ENCODE measurements around the gene PRPF38B. TPM values are rescaled to one million over a fixed set of nuclear protein-coding genes. Genes with fewer than 3 reads are reported as not detected.

PRPF38B gene
- total and polyA plus RNA-seq, 9 of the 15 experiments (the other 6 are each of a cell fraction or from before 2014, with no cell fraction given) = 25.3 to 85.5 (median 66.4) TPM

- TF ChIP-seq SIN3A (IDR thresholded peaks at IDR 0.05; ENCODE audit: borderline replicate concordance in 2 of 2, control insufficient read depth in 1 of 2, low read depth in 2 of 2, low read length in 2 of 2) (0 out of 4 replicates have a peak, but pooled peaks have one; percentile 13 to 23), HDGF (IDR thresholded peaks at IDR 0.05) (peak; percentile 36; the same call in 1 of the 2 replicates), ZNF551 (CRISPR knock-in tag; IDR thresholded peaks at IDR 0.05) (no peak), ZBTB49 (CRISPR knock-in tag; IDR thresholded peaks at IDR 0.05; ENCODE audit: borderline replicate concordance) (peak; percentile 83; the same call in 1 of the 2 replicates), ILK (tag; IDR thresholded peaks at IDR 0.05; ENCODE audit: borderline replicate concordance, low read depth) (no peak), FOXK2 (conservative IDR thresholded peaks at IDR 0.05 in 1 of 2, IDR thresholded peaks at IDR 0.05 in 1 of 2; ENCODE audit: low read depth in 2 of 2) (no peak), KLF6 (CRISPR knock-in tag; IDR thresholded peaks at IDR 0.05; ENCODE audit: borderline replicate concordance) (no peak), GTF2A2 (tag; IDR thresholded peaks at IDR 0.05) (no peak), ZBTB2 (IDR thresholded peaks at IDR 0.05) (no peak), KLF13 (tag; IDR thresholded peaks at IDR 0.05; ENCODE audit: borderline replicate concordance, low read depth) (no peak), GTF3C2 (IDR thresholded peaks at IDR 0.05; ENCODE audit: borderline replicate concordance, extremely low read depth, insufficient read length) (no peak), IFI16 (CRISPR knock-in tag; IDR thresholded peaks at IDR 0.05) (no peak), UBTF (IDR thresholded peaks at IDR 0.05; ENCODE audit: borderline replicate concordance in 1 of 2, low read depth in 2 of 2, low read length in 2 of 2) (no peak), ELF2 (CRISPR knock-in tag; IDR thresholded peaks at IDR 0.05) (no peak), TRIM28 (IDR thresholded peaks at IDR 0.05) (no peak), ZBED1 (IDR thresholded peaks at IDR 0.05) (no peak), CAMTA2 (CRISPR knock-in tag; conservative IDR thresholded peaks at IDR 0.05) (no peak)
Measured at GRCh38 chr1:108692724-108693655, 880 bp downstream of the PRPF38B start (continued).

All from K562 (cell line).